HG03066 (cell line): Measurements from ENCODE around the gene PRKN.

Experiments
- ATAC-seq: cut with Tn5 transposase; IDR thresholded peaks from one replicate; pipeline ENCODE4 v1.9.1; 2021; ENCODE audit warnings: low read depth; ENCODE audit not compliant: unreplicated experiment

The PRKN gene

GRCh38 chr6:161948462-161948861 lies 779.1 kb downstream of the PRKN start:
- ATAC-seq: no peak

DNA sequence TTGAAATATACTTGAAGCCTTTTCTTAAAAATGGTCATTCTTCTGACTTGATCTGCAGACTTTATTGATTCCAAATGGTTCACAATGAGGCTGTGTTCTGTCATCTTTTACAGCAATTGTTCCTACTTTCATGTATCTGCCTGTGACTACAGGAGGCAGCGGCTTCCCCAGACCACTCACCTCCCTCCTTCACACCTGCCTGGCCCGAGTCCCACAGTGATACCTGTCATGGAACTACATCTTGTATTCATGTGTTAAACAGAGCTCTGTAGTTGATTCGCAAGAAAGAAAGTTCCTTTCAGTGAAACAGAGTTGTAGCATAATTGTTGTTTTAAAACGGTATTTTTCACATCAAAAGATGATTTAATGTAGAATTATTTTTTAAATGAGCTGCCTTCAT lies 780.2 kb downstream of the PRKN start:
- no peak for ATAC-seq

- ATAC-seq: no peak
These were observed 781.1 kb downstream of the PRKN start for GRCh38 chr6:161946461-161946860.

DNA sequence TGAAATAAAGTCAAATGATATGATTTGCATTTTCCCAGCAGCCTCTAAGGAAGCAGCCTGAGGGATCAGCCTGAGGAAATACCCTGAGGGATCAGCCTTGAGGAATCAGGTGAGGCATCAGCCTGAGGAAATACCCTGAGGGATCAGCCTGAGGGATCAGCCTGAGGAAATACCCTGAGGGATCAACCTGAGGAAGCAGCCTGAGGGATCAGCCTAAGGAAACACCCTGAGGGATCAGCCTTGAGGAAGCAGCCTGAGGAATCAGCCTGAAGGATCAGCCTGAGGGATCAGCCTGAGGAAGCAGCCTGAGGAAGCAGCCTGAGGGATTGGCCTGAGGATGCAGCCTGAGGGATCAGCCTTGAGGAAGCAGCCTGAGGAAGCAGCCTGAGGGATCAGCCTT lies 784.0 kb downstream of the PRKN start:
- no peak for ATAC-seq

DNA sequence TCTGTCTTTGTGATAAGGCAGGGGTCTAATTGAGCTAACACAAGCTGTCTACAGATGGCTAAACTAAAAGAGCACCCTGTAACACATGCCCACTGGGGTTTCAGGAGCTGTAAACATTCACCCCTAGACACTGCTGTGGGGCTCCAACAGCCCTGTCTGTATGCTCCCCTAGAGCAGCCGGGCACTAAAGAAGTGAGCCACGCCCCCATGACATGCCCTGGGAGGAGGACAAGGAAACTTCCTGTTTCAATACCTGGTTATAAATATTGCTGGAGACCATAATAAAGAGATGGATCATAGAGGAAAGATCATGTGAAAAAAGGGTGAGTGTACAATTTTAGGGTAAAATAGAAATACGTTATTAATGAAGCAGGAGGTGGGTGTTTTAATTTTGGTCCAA lies 786.0 kb downstream of the PRKN start:
- no peak for ATAC-seq

- no peak for ATAC-seq
These were observed 787.0 kb downstream of the PRKN start for GRCh38 chr6:161940519-161940918.

- no peak for ATAC-seq
These were observed 801.2 kb downstream of the PRKN start for GRCh38 chr6:161926324-161926723.

DNA sequence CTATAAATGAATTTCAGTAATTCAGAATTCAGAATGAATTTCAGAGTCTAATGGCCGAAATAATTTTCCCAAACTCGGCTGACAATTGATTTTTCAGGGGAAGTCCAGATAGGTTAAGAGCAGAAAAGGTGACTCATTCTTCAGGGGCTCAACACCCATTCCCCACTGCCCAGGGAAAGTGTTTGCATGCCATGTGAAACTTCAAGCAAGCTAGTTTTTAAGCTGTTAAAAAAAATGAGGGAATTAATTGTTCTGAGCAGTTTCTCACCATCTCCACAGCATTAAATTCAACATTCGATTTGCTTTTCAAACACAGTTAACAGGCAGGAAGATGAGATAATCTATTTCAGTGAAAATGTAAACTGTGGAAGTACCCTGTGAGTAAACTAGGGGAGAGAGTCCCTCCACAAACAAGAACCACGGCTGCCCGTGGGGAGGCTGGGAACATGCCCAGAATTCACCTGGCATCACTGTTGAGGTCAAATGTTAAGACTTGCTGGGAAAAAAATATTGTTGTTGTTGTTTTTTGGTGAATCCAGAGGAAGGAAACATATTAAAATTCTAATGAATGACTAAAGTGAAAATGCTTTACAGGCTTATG lies 803.0 kb downstream of the PRKN start:
- ATAC-seq: no peak

DNA sequence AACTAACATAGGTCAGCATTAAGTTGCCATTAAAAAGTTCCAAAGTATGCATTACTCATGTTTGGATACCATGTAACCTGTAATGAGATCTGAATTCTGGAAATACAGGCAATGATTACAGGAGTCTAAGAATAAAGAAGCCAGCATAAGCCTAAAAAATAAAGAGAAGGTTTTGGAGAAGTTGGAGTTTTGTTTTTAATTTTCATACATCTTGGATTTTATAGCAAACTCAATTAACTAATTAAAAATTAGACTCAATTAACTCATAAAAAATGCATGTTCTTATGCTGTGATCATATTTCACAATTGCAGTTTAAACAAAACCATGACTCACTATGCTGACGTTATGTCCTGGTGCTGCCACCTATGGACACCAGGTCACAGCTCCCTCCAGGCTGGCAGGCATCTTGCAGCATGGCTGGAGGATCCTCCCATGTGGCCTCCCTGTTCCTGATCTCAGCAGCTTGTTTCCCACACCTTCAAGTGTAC lies 804.9 kb downstream of the PRKN start:
- no peak for ATAC-seq

DNA sequence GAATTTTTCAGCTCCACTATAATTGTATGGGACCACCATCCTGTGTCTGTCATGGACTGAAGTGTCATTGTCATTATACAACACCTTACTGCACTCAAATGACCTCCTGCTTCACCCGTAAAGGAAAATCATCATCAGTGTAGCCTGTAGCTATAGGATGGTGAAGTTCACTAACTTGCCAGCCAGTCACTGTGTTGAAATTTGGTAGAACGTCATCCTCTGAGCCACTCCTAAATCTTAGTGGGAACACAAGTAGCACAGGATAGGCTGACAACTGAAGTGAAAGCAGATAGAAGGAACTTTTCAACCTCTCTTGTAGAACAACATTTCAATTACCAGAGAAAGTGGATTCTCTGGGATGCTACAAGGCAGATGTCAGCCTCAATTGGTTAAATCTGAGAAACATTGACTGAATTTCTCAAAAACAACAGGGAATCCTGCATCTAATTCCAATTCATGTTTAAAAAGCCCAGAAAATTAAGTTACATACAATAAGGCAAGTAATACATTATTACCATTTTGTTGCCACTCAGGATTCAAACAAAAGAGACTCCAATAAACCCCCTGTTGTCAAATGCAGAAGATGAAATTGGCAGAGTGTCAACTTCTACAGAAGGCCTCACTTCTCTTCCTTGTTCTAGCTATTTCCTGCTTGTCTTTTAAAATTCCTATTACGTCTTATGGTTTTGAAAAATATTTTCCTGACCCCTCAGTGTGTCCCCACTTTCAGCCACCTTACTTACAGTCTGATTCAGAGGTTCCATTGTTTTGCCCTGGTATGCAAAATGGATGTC lies 805.8 kb downstream of the PRKN start:
- no peak for ATAC-seq

DNA sequence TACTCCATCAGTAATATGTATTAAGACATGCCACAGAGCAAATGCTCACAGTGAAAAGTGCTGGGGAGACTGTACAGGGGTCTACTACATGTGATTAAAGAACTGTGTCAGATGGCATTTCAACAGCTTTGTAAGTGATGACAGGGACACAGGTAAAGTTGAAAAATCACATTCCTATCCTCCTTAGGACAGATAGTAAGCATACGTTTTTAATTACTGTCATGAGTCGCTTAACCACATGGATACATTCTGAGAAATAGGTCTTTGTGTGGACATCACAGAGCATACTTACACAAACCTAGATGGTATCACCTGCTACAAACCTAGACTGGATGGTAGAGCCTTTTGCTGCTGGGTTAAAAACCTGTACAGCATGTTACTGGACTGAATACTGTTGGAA lies 807.9 kb downstream of the PRKN start:
- no peak for ATAC-seq

- no peak for ATAC-seq
These were observed 808.8 kb downstream of the PRKN start for GRCh38 chr6:161918628-161919205.

DNA sequence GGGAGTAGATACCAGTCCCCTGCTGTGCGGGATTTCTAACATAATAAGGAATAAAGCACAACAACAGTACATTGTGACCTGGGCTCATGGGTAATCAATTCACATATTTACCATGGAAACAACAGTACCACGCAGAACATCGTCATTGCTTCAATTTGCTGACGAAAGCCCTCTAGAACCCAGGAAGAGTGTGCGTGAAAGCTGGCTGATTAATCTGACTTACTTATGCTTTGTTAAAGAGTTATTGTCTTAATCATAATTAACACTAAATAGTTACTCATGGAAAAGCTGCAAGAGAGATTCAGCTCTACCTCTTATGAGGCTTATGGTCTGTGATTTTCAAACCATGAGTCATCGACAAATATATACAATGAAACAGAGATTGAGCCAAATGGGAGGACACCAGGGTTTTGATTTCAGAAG lies 809.4 kb downstream of the PRKN start:
- ATAC-seq: no peak

- ATAC-seq: no peak
These were observed 809.9 kb downstream of the PRKN start for GRCh38 chr6:161917645-161918044.

GRCh38 chr6:161915456-161915964 lies 812.1 kb downstream of the PRKN start:
- ATAC-seq: no peak

GRCh38 chr6:161908872-161909271 lies 818.7 kb downstream of the PRKN start:
- no peak for ATAC-seq

GRCh38 chr6:161906571-161906970 lies 821.0 kb downstream of the PRKN start:
- ATAC-seq: no peak

- ATAC-seq: no peak
These were observed 823.9 kb downstream of the PRKN start for GRCh38 chr6:161903584-161904212.

- ATAC-seq: no peak
These were observed 825.7 kb downstream of the PRKN start for GRCh38 chr6:161901740-161902426.

- no peak for ATAC-seq
These were observed 833.1 kb downstream of the PRKN start for GRCh38 chr6:161894436-161894835.

GRCh38 chr6:161891542-161891941 lies 836.0 kb downstream of the PRKN start:
- ATAC-seq: no peak
